Measurements from ENCODE around the gene HLX. TPM values are rescaled to one million over a fixed set of nuclear protein-coding genes. Genes with fewer than 3 reads are reported as not detected.

HLX gene
- total and polyA plus RNA-seq, 11 donors = 3.3 to 14.8 (median 6.7) TPM

- H3K27me3 ChIP-seq = peaks cover 0 to 4% (median 0%) of the 10 kb centered on the region in 9 donors
These were observed 38.4 kb downstream of the HLX start for GRCh38 chr1:220917535-220918209.

GRCh38 chr1:220918285-220918951, 39.2 kb downstream of the HLX start:
- intact Hi-C loops (cut with DNase I) = loop anchor here in 2 of 10 donors (10.0 kb wide), 2 partner anchors 106 to 356 kb away; no protein-coding TSS in a partner anchor

More at GRCh38 chr1:220917535-220918209, 38.4 kb downstream of the HLX start:
- WGBS, 4 donors = 81 to 91% (median 86%) methylated on average over 2 of the region's 2 CpGs
- TF ChIP-seq POLR2A (IDR thresholded peaks at IDR 0.05) (no peak), CTCF (IDR thresholded peaks at IDR 0.05) (no peak)
- no peak for ATAC-seq
- Histone ChIP-seq H3K4me3 (no peak overlapping the region), H3K4me1 (peaks cover 0 to 25% (median 0%) of the 10 kb centered on the region in 12 donors), H3K27ac (no peak overlapping the region), H3K9me3 (no peaks in the 10 kb centered on the region), H3K36me3 (no peaks in the 10 kb centered on the region)
- no peak for DNase-seq
- intact Hi-C loops (cut with DNase I) = loop anchor here in 2 of 10 donors (10.0 kb wide), 2 partner anchors 107 to 357 kb away; no protein-coding TSS in a partner anchor

GRCh38 chr1:220920967-220921366, 41.7 kb downstream of the HLX start:
- no peak for ATAC-seq
- Histone ChIP-seq H3K27ac (no peak overlapping the region), H3K36me3 (no peaks in the 10 kb centered on the region), H3K4me3 (no peak overlapping the region), H3K27me3 (peaks cover 0 to 3% (median 0%) of the 10 kb centered on the region in 9 donors), H3K4me1 (peaks cover 0 to 7% (median 0%) of the 10 kb centered on the region in 12 donors), H3K9me3 (no peaks in the 10 kb centered on the region)
- intact Hi-C loops (cut with DNase I) = no loop called here
- no peak for DNase-seq
- TF ChIP-seq CTCF (IDR thresholded peaks at IDR 0.05) = no peak
- WGBS, 4 donors = 80 to 92% (median 90%) methylated on average over 2 of the region's 2 CpGs

More at GRCh38 chr1:220918285-220918951, 39.2 kb downstream of the HLX start:
- H3K4me1 ChIP-seq = peaks cover 0 to 25% (median 0%) of the 10 kb centered on the region in 12 donors
- H3K27ac ChIP-seq = no peak overlapping the region
- H3K36me3 ChIP-seq = no peaks in the 10 kb centered on the region
- ATAC-seq (no peak), DNase-seq (no peak)
- H3K9me3 ChIP-seq = no peaks in the 10 kb centered on the region
- TF ChIP-seq CTCF (IDR thresholded peaks at IDR 0.05) (no peak), POLR2A (IDR thresholded peaks at IDR 0.05) (no peak)
- H3K27me3 ChIP-seq = peaks cover 0 to 4% (median 0%) of the 10 kb centered on the region in 9 donors
- WGBS, 4 donors = 50 to 75% (median 58%) methylated on average over 1 of the region's 1 CpG
- no peak overlapping the region for H3K4me3 ChIP-seq

GRCh38 chr1:220921498-220921897, 42.3 kb downstream of the HLX start:
- Histone ChIP-seq H3K36me3 (no peaks in the 10 kb centered on the region), H3K27ac (no peak overlapping the region), H3K9me3 (no peaks in the 10 kb centered on the region), H3K27me3 (peaks cover 0 to 3% (median 0%) of the 10 kb centered on the region in 9 donors), H3K4me3 (no peak overlapping the region), H3K4me1 (peaks cover 0 to 6% (median 0%) of the 10 kb centered on the region in 12 donors)
- intact Hi-C loops (cut with DNase I) = no loop called here
- DNase-seq (no peak), ATAC-seq (no peak)
- 89 to 95% (median 92%) methylated on average over 2 of the region's 2 CpGs for WGBS, 4 donors
- TF ChIP-seq POLR2A (IDR thresholded peaks at IDR 0.05) (no peak), CTCF (IDR thresholded peaks at IDR 0.05) (no peak)
